ENCODE results near the gene APOL1.
"Not testable (repeated sequence)": the region's sequence is repeated elsewhere in the genome, so short reads cannot be mapped to it uniquely, and the experiment has no call there.

APOL1 gene

DNA sequence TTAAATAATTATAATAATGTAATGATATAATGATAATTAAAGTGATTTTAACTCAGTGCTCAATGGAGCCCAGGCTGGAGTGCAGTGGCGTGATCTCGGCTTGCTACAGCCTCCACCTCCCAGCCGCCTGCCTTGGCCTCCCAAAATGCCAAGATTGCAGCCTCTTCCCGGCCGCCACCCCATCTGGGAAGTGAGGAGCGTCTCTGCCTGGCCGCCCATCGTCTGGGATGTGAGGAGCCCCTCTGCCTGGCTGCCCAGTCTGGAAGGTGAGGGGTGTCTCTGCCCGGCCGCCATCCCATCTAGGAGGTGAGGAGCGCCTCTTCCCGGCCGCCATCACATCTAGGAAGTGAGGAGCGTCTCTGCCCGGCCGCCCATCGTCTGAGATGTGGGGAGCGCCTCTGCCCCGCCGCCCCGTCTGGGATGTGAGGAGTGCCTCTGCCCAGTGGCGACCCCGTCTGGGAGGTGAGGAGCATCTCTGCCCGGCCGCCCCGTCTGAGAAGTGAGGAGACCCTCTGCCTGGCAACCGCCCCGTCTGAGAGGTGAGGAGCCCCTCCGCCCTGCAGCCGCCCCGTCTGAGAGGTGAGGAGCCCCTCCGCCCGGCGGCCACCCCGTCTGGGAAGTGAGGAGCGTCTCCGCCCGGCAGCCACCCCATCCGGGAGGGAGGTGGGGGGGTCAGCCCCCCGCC, 37.6 kb downstream of the APOL1 start:
- not testable (repeated sequence) for DNase-seq

DNA sequence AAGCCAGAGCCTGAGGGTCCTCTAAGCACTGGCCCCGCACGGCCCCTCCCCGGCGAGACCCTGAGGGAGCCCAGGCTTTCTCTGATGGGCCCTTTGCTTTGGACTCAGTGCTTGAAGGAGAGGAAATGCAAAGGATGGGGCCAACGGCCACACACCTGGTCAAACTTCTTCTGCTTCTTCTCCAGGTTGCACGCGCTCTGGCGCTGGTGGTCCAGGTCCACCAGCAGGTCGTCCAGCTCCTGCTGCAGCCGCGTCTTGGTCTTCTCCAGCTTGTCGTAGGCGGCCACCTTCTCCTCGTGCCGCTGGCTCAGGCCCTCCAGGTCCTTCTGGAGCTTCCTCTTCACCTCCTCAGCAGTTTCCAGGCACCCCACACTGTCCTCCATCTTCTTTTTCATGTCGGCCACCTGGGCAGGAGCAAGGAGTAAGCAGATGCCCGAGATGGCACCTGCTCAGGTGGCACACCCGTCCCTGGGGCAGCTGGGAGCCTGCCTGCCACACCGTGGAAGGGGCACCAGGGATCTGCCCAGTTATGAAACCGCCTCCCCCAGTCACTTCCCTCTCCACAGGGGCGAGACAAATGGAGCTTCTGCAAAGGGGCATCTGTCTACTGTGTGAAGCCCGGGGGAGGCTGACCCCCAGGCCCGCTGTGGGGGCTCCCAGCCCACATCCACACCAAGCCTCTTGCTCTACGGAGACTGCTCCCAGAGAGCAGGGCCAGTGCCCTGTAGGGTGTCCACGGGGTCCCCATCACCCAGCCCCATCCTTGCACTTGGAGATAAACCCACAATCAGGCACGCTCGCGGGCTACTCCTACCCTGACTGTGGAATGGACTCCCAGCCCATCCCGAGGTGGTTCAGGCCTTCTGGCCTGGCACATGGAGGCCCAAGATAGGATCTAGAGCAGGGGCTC, 39.2 kb downstream of the APOL1 start:
- no peak for DNase-seq

DNA sequence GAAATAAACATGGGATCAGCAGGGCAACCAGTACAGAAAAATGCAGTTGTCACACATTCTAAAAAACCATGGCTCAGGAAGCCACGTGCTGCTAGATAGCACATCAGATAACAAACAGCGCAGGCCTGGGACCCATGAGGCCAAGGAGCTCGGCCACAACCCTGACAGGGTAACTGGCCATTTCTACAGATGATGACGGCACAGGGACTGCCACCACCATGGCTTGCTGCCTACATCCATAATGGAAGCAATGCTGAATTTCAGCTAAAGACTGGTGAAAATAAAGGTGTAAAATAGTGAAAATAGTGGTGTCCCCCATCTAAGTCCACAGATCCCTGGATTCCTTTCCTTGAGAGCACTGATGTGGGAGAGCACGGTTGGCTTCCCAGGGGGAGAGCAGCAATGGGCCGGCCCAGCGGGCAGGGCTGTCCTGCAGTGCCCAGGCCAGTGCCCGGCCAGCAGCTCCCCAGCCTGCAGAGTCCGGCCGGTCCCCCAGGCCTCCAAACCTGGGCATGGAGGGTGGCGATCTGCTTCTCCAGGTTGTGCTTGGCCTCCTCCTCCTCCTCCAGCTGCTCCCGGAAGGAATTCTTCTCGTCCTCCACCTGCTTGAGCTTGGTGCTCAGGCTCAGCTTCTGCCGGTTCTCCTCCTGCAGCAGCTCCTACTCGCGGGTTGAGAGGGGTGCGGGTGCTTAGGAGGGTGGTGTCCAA, 40.0 kb downstream of the APOL1 start:
- DNase-seq: no peak

DNA sequence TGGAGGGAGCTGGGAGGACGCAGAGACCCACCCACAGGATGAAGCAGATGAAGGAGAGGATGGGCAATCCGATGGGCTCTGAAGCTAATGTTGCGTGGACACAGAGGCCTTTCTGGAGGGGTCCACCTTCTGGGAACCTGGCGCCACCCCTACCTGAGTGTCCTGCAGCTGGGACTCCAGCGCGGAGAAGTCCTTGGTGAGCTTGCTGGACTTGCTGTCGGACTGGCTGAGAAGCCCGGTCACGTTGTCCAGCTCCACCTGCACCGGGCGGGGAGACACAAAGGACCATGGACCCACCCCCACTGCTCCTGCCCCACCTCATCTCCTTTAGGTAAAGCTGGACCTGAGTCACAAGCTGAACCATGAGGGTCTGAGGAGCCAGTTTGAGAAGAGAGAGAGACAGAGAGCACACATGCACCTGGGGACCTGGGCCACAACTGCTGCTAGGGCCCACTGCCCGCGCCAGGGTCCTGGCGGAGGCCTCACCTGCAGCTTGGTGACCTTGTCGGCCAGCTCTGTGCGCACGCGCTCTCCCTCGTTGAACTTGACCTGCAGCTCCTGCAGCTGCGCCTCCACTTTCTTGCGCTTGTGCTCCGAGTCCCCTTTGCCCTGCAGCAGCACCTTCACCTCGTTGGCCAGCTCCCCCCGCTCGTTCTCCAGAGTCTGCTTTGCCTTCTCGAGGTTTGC, 40.8 kb downstream of the APOL1 start:
- DNase-seq: no peak

DNA sequence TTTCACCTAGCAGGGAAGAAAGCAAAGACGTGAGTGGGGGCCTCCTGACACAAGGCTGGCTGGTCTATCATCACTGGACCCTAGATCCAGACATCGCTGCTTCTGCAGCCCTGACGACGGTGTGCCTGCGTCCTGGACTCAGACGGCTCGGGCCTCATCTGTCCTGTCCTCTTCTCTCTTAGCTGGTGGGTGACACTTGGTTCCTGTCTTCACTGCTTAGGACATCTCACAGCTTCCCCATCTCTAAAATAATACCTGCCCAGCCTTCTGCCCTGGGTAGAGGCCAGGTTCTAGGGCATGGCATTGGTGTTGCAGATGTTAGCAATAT, 41.3 kb downstream of the APOL1 start:
- no peak for DNase-seq

DNA sequence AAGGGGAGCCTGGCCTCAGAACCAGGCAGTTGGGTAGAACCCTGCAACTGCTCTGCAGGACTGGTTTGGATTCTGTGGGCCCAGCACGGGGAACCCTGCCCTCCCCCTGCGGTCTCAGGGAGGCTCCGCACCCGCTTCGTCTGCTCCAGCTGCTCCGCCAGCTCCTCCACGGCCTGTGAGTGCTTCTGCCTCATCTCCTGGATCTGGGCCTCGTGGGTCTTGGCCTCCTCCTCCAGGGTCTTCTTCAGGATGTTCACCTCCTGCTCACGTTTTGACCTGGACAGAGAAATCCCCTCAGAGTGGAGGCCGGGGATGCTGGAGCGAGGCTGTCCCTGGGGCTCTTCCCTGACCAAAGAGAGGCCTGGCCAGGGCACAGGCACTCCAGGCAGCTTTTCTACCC, 41.9 kb downstream of the APOL1 start:
- DNase-seq: no peak

DNA sequence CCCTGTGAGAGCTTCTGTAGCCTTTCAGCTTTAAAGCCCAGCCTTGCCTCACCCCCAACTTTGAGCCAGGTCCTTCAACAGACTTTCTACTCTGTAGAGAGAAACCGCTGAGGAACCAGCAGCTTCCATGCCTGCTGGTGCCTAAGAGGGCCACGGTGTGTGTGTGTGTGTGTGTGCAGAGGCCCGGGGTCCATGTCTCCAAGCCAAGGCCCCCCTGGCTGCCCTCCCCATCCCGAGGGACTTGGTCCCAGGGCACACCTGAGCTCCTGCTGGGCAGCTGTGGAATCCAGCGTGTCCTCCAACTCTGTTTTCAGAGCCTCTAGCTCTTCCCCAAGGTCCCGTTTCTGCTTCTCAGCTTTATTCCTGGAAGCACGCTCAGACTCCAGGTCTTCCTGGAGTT, 42.3 kb downstream of the APOL1 start:
- no peak for DNase-seq

DNA sequence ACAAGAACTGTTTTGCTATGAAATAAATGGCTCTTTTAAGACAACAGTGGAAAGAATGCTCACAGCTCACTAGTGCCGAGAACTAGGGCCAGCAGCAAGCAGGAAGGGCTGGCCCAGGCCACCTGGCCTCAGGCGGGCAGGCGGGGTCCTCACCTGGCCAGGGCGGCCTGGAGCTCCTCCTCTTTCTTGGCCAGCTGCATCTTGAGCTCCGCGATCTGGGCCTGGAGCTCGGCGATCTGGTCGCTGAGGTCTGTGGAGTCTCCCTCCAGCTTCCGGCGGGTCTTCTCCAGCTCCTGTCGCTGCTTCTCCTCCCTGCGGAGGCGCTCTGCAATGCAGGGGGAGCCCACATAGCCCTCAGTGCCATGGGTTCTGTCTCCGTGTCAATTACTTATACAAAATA, 43.8 kb downstream of the APOL1 start:
- DNase-seq: no peak

DNA sequence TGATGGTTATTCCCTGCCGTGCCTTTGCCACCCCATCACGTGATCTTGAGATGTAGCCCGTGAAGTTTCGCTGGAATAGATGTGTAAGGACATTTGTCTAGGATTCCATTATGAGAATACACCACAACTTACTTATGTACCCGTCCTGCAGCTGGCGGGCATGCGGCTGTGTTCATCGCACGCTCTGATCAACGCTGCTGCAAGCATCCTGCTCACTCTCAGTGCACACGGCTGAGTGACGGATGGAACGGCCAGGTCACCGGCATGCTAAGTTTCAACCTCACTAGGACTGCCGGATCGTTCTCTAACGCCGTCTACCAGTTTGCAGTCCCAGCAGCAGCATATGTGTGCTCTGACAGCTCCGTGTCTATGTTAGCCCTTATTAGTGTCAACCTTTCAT, 44.6 kb downstream of the APOL1 start:
- DNase-seq: no peak

DNA sequence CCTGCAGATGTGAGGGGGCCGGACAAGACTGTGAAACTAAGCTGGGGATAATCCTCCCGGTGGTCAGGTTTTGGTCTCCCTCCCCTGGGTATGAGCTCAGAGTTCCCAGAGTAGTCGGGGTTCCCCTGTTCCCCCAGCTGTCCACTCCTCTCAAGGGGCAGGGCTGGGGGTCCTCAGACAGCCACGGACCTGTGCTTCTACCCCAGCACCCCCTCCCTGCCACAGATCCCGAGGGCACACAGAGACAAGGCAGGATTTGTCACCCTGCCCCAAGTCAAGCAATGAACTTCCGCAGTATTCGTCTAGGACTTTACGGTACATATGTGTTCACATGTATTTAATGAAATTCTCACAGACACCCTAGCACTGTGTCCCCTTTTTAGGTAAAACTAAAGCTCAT, 45.2 kb downstream of the APOL1 start:
- DNase-seq: no peak

DNA sequence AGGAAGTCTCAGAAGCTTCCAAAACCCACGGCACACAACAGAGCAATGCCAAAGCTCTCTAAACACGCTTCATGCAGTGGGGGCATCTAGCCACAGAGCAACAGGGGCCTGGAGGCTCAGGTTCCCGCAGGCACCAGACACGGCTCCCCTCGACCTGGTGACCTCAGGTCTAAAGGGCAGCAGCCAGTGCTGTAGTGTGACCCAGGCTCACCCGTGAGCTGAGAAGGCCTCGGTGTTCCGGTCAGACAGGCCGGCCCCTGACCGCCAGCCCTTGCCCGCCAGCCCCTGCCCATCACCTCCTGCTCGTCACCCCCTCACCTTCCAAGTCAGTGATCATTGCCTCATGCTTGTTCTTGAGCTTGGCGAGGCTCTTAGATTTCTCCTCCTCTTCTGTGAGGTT, 45.7 kb downstream of the APOL1 start:
- no peak for DNase-seq

DNA sequence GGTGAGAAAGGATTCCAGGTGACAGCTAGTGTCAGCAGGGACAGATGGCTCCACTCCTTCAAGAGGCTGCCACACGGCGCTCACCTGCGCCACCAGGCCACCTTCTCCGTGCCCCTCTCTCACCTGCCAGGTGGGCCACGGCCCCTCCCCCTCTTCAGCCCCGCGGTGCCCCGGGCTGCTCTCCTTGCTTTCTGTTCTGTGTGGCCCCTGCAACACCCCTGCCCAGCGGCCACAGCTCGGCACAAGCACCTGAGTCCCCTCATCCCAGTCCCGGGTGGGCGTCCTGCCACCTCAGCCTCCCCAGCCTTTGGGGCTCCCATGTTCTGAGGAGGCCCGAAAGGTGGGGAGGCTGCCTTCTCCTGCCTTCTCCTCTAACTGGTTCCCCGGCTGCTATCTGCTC, 46.4 kb downstream of the APOL1 start:
- no peak for DNase-seq

DNA sequence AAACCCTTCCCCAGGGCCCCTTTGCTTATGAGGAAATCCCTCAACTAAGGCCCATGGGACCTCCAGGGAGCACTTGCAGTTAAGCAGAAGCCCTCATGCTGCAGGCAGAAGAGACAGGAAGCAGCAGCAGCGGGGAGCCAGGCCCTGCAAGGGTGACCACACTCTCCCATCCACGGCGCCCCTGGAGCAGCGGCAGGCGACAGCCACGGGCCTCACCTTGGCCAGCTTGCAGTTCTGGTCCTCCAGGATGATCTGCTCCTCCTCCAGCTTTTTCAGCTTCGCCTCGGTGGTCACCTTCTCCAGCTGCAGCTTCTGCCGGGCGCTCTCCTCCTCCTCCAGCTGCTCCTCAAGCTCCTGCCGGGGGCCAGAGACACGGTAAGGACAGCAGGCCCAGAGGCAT, 47.0 kb downstream of the APOL1 start:
- no peak for DNase-seq

DNA sequence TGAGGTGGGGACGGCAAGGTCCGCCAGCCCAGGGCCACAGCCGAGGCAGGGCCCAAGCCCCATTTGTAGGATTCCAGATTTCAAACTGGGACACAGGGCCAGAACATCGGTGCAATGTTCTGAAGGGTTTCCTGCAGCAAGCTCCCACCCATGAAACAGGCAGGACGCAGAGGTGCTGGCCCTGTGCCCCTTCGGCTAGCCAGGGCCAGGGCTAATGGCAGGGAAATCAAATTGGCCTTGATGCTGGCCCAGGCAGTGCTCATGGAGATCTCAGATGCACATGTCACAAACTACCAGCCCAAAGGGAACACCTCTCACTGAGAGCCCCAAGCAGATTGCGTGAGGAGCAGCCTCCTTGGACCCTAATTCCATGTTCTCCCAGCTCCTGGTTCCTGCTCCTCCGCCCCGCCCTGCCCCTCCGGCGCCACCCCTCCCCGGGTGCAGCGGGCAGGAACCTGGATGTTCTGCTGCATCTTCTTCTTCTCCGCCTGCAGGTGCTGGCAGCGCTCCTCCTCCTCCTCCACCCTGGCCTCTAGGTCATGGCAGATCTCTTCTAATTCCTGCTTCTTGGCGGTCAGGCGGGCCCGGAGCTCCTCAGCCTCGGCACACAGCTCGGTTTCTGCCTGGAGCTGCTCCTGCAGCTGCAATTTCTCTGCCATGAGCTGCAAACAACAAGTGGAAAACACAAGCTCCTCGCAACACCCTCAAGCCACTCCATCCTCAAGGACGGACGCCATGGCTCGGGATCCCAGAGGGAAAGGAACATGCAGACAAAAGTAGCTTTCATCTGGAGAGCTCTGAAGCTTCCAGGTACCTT, 47.7 kb downstream of the APOL1 start:
- no peak for DNase-seq

DNA sequence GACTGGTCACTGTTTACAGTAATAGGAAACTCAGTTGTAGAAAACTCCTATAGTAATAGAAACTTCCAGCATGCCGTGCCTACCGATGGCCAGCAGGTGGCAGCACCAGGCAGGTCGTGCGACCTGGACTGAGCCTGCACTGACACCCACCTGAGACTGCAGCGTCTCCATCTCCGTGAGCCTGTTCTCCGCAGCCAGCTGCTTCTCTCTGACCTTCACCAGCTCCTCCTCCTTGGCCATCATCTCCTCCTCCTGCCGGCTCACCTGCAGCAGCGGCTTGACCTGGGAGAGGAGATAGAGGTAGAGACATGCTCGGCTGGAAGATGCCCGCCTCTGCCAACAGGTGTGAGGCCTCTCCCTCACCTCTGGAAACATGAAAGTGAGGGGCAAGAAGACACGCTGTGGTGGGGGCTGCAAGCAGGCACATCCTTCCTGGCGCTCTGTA, 48.5 kb downstream of the APOL1 start:
- peak in 47 of 58 donors; percentile 7 to 79 (median 31) for DNase-seq

DNA sequence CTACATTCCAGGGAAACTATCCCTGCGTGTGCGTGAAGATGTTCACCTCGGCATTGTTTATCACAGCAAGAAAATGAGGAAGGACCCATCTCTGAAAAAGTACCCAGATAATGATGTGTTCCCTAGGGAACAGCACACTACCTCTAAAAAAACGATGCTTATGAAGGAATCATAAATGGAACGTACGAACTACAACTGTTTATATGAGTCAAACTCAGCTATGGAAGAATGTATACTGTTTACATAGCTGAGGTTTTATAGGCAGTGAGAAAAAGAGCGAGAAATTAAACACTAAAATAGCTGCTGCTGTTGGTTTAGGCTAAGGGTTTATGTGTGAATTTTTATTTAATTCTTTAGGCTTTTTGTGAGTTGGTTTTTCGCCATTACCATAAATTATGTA, 48.9 kb downstream of the APOL1 start:
- no peak for DNase-seq

DNA sequence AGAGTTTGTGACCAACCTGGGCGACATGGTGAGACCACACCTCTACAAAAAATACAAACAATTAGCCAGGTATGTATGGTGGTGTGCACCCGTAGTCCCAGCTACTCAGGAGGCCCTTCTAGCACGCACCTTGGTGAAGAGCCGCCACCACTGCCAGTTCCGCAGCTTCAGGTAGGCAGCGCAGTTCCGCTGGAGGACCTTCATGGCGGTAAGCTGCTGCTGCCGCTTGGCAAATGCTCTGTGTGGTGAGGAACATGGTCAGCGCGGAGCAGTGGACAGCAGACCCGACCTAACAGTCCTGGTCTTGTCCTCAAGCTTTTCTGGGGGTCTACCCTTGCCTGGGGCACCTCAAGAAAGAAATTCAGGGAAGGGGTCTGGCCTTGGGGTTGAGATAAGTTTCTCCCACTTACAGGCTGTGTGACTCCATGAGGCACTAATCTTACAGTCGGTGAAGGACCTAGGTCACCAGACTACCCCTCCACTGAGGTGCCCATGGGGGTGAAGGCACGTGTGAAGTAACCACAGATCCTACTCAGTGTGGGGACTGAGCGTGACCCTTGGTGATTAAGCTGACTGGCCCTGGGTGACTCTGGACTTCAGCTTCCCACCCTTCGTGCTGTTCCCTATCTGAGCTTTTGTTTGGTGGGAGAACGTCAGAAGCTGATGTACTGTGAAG, 49.6 kb downstream of the APOL1 start:
- no peak for DNase-seq

DNA sequence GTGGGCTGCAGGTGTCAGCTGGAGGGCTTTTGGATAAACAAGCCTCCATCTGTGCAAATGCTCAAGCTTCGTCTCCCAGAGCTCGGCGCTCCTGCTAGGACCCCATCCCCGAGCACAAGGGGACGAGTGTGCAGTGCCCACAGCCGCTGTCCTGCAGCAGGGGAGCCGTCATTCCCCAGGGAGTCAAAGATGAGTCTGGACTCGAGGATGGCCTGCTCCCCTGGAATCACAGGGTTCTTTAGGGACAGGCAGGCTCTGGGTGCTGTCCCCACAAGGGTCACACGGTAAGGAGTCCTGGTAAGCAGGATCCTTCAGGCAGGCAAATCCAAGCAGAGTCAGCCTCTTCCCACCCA, 50.2 kb downstream of the APOL1 start:
- DNase-seq: no peak

DNA sequence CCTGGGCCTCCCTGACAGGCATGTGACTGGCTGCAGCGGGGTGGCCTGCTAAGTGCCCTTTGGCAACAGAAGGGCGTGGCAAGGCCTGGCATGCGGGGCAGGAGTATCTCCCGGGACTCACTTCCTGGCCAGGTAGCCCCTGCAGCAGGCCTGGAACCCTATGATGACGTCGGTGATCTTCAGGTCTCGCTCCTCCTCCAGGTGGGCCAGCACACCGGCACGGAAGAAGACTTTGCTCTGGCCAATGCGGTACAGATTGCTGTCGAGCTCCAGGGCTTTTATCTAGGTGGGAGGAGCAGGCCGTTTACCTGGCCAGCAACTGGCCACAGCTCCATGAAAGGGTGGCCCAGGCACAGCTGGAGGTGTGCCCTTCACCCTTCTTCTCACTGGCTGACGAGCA, 50.9 kb downstream of the APOL1 start:
- no peak for DNase-seq

DNA sequence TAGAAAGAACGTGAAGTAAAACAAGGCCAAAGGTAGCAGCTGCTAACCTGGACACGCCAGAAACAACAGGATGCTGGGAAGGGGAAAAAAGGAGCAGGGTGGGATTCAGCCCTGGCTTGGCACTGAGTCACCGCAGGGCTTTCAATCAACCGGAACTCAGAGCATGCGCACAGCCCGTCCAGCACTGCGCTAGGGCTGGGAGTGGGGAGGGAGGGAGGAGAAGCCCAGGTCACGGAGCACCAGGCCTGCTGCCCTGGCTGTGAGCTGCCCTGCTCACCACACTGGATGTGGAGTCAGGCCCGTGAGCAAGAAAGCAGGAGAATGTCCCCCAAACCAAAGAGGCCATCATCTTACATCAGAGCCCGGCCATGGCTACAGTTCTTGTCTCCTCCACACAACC, 51.5 kb downstream of the APOL1 start:
- DNase-seq: no peak

Data from anterior cingulate cortex (tissue), 58 donors.